ENCODE results near the gene PARP16.
A peak's percentile ranks its signal among the peaks of the same experiment; 100 is the strongest.

Gene PARP16

DNA sequence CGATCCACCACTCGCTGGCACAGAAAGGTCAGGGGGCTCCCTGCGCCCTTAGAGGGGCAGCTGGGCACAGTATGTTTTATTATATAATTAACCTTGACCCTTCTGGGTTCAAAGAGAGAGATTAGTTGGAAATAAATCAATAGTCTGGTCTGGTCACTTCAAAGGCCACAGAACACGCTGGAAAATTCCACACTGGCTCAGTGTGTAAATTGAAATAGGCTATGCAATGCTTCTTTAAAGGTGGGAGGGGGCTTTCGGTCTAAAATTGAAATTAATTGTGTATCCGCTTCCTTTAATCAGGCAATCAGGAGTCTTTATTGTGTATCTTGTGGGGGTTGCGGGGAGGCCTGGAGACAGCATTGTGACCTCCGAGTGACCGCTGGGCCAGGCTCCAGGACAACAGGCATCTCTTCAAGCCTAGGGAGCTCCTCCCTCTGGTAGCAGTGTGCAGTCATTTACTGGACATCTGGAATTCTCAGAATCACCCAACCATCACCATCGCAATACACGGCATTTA, 25.8 kb upstream of the PARP16 start:
- no peak for DNase-seq (ENCODE audit: low read depth in 2 of 2)

- DNase-seq (ENCODE audit: low read depth in 2 of 2): no peak
Measured at GRCh38 chr15:65311760-65312159, 25.1 kb upstream of the PARP16 start.

DNA sequence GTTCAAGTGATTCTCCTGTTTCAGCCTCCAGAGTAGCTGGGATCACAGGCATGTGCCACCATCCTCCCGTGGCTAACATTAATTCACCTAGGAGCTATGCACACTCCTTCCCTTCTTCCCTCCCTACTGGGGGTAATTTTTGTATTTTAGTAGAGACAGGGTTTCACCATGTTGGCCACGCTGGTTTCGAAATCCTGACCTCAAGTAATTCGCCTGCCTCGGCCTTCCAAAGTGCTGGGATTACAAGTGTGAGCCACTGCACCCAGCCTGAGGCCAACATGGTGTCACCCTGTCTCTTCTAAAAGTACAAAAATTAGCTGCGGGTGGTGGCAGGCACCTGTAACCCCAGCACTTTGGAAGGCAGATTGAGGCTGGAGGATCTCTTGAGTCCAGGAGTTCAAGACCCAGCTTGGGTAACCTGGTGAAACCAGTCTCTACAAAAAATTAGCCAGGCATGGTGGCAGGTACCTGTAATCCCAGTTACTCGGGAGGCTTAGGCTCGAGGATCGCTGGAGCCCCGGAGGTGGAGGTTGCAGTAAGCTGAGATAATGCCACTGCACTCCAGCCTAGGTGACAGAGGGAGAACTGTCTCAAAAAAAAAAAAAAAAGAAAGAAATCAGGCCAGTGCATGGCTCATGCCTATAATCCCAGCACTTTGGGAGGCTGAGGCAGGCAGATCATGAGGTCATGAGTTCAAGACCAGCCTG, 23.9 kb upstream of the PARP16 start:
- no peak for DNase-seq (ENCODE audit: low read depth in 2 of 2)

- DNase-seq (ENCODE audit: low read depth in 2 of 2): no peak
Measured at GRCh38 chr15:65309882-65310418, 23.3 kb upstream of the PARP16 start.

GRCh38 chr15:65307978-65308377, 21.3 kb upstream of the PARP16 start:
- DNase-seq (ENCODE audit: low read depth in 2 of 2): no peak

- no peak for DNase-seq (ENCODE audit: low read depth in 2 of 2)
Measured at GRCh38 chr15:65306551-65306950, 19.9 kb upstream of the PARP16 start.

DNA sequence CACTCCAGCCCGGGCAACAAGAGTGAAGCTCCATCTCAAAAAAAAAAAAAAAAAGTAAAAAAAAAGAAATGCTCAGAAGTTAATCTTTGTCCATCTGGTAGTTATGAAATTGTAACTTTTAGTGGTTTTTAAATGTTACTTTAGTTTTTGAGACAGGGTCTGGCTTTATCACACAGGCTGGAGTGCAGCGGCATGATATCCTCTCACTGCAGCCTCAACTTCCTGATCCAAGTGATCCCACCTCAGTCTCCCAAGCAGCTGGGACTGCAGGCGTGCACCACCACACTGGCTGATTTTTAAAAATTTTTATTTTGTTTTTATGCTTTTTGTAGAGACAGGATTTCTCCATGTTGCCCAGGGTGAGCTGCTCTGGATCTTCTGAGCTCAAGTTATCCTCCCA, 19.1 kb upstream of the PARP16 start:
- no peak for DNase-seq (ENCODE audit: low read depth in 2 of 2)

GRCh38 chr15:65305150-65305758, 18.6 kb upstream of the PARP16 start:
- DNase-seq (ENCODE audit: low read depth in 2 of 2): no peak

DNA sequence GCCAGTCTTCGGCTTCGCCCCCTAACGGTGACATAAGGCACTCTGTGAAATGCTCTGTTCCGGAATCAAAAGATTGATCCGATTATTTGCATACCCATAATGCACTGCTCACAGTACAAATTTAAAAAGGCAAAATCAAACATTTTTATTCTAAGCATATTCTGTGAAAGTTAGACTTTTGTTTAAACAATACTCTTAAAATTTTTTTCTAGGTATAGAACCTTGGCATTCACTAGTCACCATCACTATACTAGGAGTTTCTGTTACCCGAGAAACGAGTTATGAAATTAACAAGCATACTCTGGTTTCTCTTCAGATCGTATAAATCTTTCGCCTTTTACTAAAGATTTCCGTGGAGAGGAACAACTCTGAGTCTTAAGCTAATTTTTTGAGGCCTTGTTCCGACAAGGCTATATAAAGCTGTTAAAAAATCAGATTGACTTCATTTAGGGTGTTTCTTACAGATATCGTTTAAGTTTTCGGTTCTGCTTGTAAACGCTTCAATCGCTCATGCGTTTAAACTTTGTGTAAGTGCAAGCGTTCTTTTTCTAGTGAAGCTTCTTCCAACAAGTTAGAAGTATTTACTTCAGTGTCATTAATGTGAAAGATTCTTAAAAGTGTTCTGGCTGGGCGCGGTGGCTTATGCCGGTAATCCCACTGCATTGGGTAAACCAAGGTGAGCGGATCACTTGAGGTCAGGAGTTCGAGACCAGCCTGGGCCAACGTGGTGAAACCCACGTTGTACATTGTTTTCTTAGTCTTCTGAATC, 17.9 kb upstream of the PARP16 start, which contains the start of gene RNU5B-1:
RNU5B-1 (plus strand) TSS at position 297 of the 769 bp plus-strand sequence.
- DNase-seq (ENCODE audit: low read depth in 2 of 2): peak; percentile 76 to 85

- no peak for DNase-seq (ENCODE audit: low read depth in 2 of 2)
Measured at GRCh38 chr15:65303687-65304380, 17.2 kb upstream of the PARP16 start.

- DNase-seq (ENCODE audit: low read depth in 2 of 2): no peak
Measured at GRCh38 chr15:65302061-65302460, 15.4 kb upstream of the PARP16 start.

DNA sequence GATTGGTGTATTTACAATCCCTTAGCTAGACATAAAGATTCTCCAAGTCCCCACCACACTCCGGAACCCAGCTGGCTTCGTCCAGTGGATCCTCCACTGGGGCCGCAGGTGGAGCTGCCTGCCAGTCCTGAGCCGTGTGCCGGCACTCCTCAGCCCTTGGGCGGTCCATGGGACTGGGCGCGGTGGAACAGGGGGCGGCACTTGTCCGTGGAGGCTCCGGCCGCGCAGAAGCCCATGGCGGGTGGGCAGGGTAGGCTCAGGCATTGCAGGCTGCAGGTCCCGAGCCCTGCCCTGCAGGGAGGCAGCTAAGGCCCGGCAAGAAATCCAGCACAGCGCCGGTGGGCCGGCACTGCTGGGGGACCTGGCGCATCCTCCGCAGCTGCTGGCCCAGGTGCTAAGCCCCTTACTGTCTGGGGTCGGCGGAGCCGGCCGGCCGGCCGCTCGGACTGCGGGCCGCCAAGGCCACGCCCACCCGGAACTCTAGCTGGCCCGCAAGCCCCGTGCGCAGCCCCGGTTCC, 14.3 kb upstream of the PARP16 start:
- no peak for DNase-seq (ENCODE audit: low read depth in 2 of 2)

DNA sequence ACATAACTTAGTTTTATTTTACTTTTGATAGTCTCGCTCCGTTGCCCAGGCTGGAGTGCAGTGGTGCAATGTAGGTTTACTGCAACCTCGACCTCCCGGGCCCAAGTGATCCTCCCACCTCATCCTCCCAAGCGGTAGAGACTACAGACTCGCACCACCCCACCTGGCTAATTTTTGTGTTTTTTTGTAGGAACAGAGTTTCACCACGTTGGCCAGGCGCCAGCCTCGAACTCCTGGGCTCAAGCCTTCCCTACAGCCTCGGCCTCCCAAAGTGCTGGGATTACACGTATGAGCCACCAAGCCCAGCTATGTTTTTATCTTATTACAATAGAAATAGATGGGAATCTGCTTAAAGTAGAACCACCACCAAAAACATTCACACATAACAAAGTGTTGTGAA, 12.0 kb upstream of the PARP16 start:
- no peak for DNase-seq (ENCODE audit: low read depth in 2 of 2)

DNA sequence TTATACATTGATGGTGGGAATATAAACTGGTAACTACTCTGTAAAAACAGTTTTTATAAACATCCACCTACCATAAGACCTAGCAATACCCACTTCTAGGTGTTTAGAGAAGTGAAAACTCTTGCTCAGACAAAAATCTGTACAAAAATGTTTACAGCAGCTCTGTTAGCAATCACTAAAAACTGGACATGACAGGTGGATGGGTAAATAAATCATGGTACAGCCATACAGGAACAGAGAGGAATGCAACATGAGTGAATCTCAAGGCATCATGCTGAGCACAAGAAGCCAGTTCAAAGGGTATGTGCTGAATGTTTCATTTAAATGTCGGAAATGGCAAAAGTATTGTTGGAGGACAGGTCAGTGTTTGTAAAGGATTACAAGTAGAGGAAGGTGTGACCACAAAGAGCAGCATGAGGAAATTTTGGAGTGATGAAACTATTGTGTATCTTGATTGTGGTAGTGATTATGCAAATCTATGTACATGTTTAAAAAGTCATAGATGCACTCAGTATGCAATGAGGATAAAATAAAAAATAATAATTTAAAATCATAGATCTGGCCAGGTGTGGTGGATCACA, 6.3 kb upstream of the PARP16 start:
- DNase-seq (ENCODE audit: low read depth in 2 of 2): no peak

- no peak for DNase-seq (ENCODE audit: low read depth in 2 of 2)
Measured at GRCh38 chr15:65290228-65290627, 3.5 kb upstream of the PARP16 start.

DNA sequence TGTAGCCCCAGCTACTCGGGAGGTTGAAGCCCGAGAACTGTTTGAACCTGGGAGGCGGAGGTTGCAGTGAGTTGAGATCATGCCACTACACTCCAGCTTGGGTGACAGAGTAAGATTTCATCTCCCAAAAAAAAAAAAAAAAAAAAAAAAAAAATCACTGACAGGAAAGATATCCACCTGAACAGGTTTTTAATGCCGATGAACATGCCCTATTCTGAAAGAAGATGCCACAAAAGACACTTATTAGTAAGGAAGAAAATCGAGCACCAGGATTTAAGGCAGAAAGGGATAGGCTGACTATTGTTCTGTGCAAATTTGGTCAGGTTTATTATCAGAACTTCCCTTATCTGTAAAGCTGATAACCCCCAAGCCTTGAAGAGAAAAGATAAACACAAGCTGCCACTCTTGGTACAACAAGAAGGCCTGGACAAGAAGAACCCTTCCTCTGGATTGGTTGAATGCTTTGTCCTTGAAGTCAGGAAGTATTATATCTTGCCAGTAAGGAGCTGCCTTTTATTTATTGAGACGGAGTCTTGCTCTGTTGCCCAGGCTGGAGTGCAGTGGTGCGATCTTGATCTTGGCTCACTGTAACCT, 2.7 kb upstream of the PARP16 start:
- DNase-seq (ENCODE audit: low read depth in 2 of 2): no peak

GRCh38 chr15:65287520-65287855, 805 bp upstream of the PARP16 start:
- DNase-seq (ENCODE audit: low read depth in 2 of 2): no peak

DNA sequence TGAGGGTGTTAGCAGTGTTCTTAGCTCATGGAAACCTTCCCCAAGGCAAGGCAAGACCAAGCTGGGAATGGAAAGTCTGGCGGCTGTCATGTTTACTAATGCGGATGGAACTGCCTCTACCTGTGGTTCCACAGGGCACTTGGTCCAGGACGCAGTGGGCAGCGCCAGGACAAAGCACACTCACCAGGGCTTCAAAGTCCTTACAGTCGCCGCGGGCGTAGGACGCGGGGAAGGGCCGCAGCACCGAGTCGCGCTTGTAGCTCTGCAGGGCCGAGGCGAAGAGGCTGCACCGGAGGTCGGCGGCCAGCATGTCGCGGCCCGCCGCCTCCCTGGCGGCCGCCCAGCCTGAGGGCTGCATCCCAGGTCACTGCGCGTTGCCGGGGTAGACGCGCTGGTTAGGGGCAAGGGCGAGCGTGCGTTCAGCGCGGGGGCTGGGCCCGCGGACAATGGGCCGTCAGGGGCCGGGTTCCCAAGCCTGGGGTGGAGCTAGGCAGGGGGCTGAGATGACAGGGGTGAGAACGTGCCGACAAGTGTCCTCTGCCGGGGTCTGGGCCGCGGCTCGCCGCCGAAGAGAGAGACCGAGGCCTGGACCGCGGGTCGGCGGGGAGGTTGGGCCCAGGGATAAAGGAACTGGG, 497 bp downstream of the PARP16 start:
- no peak for DNase-seq (ENCODE audit: low read depth in 2 of 2)

DNA sequence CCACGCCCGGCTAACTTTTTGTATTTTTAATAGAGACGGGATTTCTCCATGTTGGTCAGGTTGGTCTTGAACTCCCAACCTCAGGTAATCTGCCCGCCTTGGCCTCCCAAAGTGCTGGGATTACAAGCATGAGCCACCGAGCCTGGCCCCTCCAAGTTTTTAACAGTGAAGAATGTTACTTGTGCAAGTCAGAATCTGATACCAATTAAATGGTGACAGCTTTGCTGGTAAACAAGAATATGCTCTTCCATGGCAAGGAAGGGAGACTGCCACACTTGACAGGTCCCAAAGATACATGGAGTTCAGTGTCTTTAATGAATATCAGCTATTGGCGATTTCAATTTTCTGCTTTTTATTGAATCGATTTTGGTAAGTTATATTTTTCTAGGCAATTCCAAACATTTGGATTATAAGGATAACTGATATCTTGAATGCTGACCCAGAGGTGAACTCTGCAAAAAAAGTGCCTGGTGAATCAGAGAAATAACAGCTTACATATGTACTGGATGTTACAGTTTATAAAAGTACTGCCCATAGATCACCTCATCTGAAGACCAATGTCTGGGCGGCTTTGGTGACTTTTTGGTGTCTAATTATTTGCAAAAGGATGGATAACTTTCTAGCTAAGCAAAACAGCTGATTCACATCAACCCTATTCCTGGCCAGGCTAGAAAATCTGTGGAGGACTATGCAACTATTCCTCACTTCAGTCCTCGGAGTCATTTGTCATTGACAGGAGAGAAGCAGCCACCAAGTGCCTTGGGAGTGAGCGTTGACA, 1.2 kb downstream of the PARP16 start:
- no peak for DNase-seq (ENCODE audit: low read depth in 2 of 2)

DNA sequence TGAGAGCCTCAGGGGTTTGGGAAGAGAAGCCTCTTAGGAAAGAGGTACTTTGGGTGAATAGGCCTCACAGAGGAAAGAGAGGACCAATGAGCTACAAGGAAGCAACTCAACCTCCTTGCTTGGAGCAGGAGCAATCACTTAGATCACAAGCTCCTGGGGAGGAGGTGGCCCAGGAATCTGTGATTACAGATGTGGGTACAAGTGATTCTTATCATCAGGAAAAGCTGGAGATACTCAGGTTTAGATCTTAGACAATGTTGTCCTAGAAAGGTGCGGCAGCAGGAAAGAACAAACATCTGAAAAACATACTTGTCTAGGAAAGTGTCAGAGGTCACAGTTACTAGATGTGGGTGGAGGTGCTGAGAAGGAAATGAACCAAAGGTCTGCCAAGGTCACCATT, 8.2 kb downstream of the PARP16 start:
- no peak for DNase-seq (ENCODE audit: low read depth in 2 of 2)
